ENCODE data around the gene PLPP2. TPM values are rescaled to one million over a fixed set of nuclear protein-coding genes. Genes with fewer than 3 reads are reported as not detected.

The PLPP2 gene
- total and polyA plus RNA-seq, 2 of the 4 experiments (the other 2 are of a cell fraction) = 2.3 to 4.2 TPM

- no peak for TF ChIP-seq USF2 (IDR thresholded peaks at IDR 0.05; ENCODE audit: low read depth, low read length)
- no peak for TF ChIP-seq CHD1 (IDR thresholded peaks at IDR 0.05; ENCODE audit: low read depth, low read length)
- TF ChIP-seq NFE2L2 (IDR thresholded peaks at IDR 0.05; ENCODE audit: low read depth, low read length) = no peak
- no peak for TF ChIP-seq SMC3 (IDR thresholded peaks at IDR 0.05; ENCODE audit: low read depth, low read length)
- TF ChIP-seq BHLHE40 (IDR thresholded peaks at IDR 0.05; ENCODE audit: low read depth, low read length) = no peak
- no peak for TF ChIP-seq MXI1 (IDR thresholded peaks at IDR 0.05; ENCODE audit: borderline replicate concordance, low read depth, low read length)
Observed at GRCh38 chr19:329876-330275, 38.7 kb upstream of the PLPP2 start.

More at GRCh38 chr19:329876-330275, 38.7 kb upstream of the PLPP2 start:
- Histone ChIP-seq H3K9me3 (ENCODE audit: control insufficient read depth, insufficient read depth, low read length) (peaks cover 20% of the 10 kb centered on the region), H2BK20ac (ENCODE audit: low read depth, low read length) (no peak overlapping the region), H3K4me1 (ENCODE audit: control insufficient read depth, insufficient read depth, low read length) (peaks cover 2% of the 10 kb centered on the region), H3K4me3 (ENCODE audit: insufficient read depth, low read depth, low read length) (no peak overlapping the region), H2BK120ac (ENCODE audit: low read depth, low read length) (no peak overlapping the region), H3K23ac (ENCODE audit: low read depth, low read length) (no peak overlapping the region), H2BK5ac (ENCODE audit: low read depth, low read length, poor library complexity, severe bottlenecking) (no peak overlapping the region), H3K18ac (ENCODE audit: low read depth, low read length) (no peak overlapping the region), H3K14ac (replicated peaks; ENCODE audit: low read depth, low read length) (no peak overlapping the region), H2AFZ (replicated peaks; ENCODE audit: low read length, poor library complexity) (no peak overlapping the region), H2AK9ac (replicated peaks; ENCODE audit: low read depth, low read length, poor library complexity) (peak overlapping the region; percentile 28), H4K91ac (ENCODE audit: insufficient read depth, low read depth, low read length) (no peak overlapping the region), H3K4me2 (ENCODE audit: low read depth, low read length) (no peak overlapping the region), H4K8ac (ENCODE audit: low read depth in 2 of 2, low read length in 2 of 2) (no peak overlapping the region), H3K36me3 (ENCODE audit: control insufficient read depth, insufficient read depth, low read length) (peaks cover 70% of the 10 kb centered on the region), H4K5ac (ENCODE audit: low read depth, low read length) (no peak overlapping the region), H3K9ac (ENCODE audit: low read depth, low read length) (no peak overlapping the region), H2BK15ac (ENCODE audit: low read depth, low read length) (no peak overlapping the region), H3K4ac (ENCODE audit: low read depth, low read length) (no peak overlapping the region), H3K27me3 (ENCODE audit: control insufficient read depth, insufficient read depth, low read length) (no peaks in the 10 kb centered on the region), H3K56ac (ENCODE audit: extremely low read depth, insufficient read depth, low read length) (no peak overlapping the region), H4K20me1 (ENCODE audit: insufficient read depth, low read length) (peaks cover 26% of the 10 kb centered on the region), H2AK5ac (ENCODE audit: low read depth, low read length) (no peak overlapping the region), H3K27ac (ENCODE audit: insufficient read depth, low read length) (no peak overlapping the region), H3K79me1 (ENCODE audit: low read depth in 1 of 2, low read length in 2 of 2) (peaks cover 4 to 59% of the 10 kb centered on the region in 2 experiments), H3K9me1 (ENCODE audit: insufficient read depth, low read length) (peaks cover 6% of the 10 kb centered on the region)
- ChIA-PET POLR2A (ENCODE audit: unreplicated experiment) (no interaction called here), CTCF (no interaction called here)
- ATAC-seq (ENCODE audit: low read depth) (no peak), DNase-seq (no peak)
- in situ Hi-C loops (cut with MboI; ENCODE audit: low sequenced_read_pairs) (no loop called here), intact Hi-C loops (cut with micrococcal nuclease) (no loop called here), dilution Hi-C loops (cut with HindIII; ENCODE audit: low sequenced_read_pairs, unreplicated experiment) (no loop called here)
- no TSS peak for BruUV-seq (replicated peaks)
- 100% methylated on average over 5 of the region's 7 CpGs; no CpG with 5 or more reads in 1 of the 2 experiments for WGBS, 2 experiments (ENCODE audit: extremely low coverage in 2 of 2, insufficient read length in 1 of 2)

Data from IMR-90 (cell line).